Ovary (tissue), 3 donors: ENCODE results near the gene KIF11.

Experiments used
- CTCF ChIP-seq, 3 donors: fragments of 450-650 bp in 2 of 3; fragments of 200-600 bp in 1 of 3; IDR thresholded peaks; one replicate each; pipeline versions ENCODE4 v1.5.1 to v1.8.0; 2016 to 2022; ENCODE audit warnings: antibody characterized with exemption in 3 of 3, mild to moderate bottlenecking in 1 of 3
- POLR2A ChIP-seq: fragments of 450-650 bp; IDR thresholded peaks from one replicate; pipeline ENCODE4 v1.6.1; 2017; ENCODE audit warnings: antibody characterized with exemption, mild to moderate bottlenecking, moderate library complexity
- donor health status: DM: no; HTN: no; CAD: no.

- TF ChIP-seq CTCF (IDR thresholded peaks at IDR 0.05) (no peak), POLR2A (no peak)
Observed at GRCh38 chr10:92655426-92655825, 62.5 kb downstream of the KIF11 start.
